ENCODE measurements around the gene ALKBH3. TPM values are rescaled to one million over a fixed set of nuclear protein-coding genes. Genes with fewer than 3 reads are reported as not detected.
A peak's percentile ranks its signal among the peaks of the same experiment; 100 is the strongest.

Gene ALKBH3
- total RNA-seq, 2 donors from 2014 or later, result 29.3 to 30.0 TPM

DNA sequence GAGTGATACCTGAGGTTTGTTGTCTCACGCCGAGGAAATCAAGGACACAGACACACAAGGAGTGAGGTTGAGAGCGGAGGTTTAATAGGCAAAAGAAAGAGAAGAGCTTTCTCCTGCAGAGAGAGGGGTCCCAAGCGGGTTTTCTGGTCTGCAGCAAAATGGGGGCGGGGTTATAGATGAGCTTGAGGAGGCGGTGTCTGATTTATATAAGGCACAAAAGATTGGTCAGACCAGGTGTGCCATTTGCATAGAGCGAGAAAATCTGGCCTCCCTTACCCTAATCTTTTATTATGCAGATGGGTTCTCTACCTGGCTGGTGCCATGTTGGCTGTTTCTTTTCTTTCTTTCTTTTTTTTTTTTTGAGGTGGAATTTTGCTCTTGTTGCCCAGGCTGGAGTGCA lies 73.6 kb downstream of the ALKBH3 start:
- DNase-seq (no peak), ATAC-seq (no peak)
- intact Hi-C loops (cut with DNase I), result no loop called here
- no peak overlapping the region for H3K27ac ChIP-seq
- no peaks in the 10 kb centered on the region for H3K9me3 ChIP-seq
- WGBS, 2 donors, result 76 to 83% methylated on average over 7 of the region's 7 CpGs
- H3K36me3 ChIP-seq (replicated peaks in 1 of 2; ENCODE audit: insufficient read depth in 1 of 2, low read depth in 2 of 2), result no peaks in the 10 kb centered on the region
- H3K27me3 ChIP-seq, result no peaks in the 10 kb centered on the region
- no peak overlapping the region for H3K4me3 ChIP-seq
- H3K4me1 ChIP-seq, result no peaks in the 10 kb centered on the region
- no peak for TF ChIP-seq POLR2A (IDR thresholded peaks at IDR 0.05)
- TF ChIP-seq, protein P1, sequence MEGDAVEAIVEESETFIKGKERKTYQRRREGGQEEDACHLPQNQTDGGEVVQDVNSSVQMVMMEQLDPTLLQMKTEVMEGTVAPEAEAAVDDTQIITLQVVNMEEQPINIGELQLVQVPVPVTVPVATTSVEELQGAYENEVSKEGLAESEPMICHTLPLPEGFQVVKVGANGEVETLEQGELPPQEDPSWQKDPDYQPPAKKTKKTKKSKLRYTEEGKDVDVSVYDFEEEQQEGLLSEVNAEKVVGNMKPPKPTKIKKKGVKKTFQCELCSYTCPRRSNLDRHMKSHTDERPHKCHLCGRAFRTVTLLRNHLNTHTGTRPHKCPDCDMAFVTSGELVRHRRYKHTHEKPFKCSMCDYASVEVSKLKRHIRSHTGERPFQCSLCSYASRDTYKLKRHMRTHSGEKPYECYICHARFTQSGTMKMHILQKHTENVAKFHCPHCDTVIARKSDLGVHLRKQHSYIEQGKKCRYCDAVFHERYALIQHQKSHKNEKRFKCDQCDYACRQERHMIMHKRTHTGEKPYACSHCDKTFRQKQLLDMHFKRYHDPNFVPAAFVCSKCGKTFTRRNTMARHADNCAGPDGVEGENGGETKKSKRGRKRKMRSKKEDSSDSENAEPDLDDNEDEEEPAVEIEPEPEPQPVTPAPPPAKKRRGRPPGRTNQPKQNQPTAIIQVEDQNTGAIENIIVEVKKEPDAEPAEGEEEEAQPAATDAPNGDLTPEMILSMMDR (IDR thresholded peaks at IDR 0.05), result no peak

DNA sequence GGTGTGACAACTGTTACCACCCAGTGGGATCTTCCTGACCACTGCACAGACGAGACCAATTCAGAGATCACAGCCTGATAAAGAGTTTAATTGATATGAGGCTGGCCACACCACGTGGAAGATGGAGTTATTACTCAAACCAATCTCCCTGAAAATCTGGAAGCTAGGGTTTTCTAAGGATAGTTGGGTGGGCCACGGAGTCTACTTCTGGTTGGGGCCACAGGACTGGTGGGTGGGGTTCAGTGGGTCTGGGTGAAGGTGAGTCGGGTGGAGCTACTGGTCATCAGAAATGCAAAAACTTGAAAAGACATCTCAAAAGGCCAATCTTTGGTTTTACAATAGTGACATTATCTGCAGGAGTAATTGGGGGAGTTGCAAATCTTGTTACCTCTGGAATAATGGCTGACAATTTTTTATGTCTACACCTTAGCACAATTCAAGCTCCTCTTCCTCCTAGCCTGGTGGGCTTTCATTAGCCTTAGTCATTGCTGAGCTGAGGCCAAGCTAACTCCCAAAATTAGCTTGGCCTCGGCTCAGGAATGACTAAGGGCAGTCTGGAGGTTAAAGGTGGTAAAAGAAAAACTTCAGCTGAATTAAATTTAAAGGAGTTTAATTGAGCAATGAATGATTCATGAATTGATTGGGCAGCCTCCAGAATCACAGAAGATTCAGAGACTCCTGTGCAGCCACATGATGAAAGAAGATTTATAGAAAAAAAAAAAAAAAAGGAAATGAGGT lies 74.9 kb downstream of the ALKBH3 start:
- DNase-seq (no peak), ATAC-seq (no peak)
- no peaks in the 10 kb centered on the region for H3K27me3 ChIP-seq
- no peak overlapping the region for H3K4me3 ChIP-seq
- intact Hi-C loops (cut with DNase I), result no loop called here
- H3K4me1 ChIP-seq, result no peaks in the 10 kb centered on the region
- 62 to 81% methylated on average over 5 of the region's 5 CpGs for WGBS, 2 donors
- no peaks in the 10 kb centered on the region for H3K36me3 ChIP-seq (replicated peaks in 1 of 2; ENCODE audit: insufficient read depth in 1 of 2, low read depth in 2 of 2)
- no peaks in the 10 kb centered on the region for H3K9me3 ChIP-seq
- no peak overlapping the region for H3K27ac ChIP-seq
- TF ChIP-seq, protein P1 (IDR thresholded peaks at IDR 0.05), result no peak
- TF ChIP-seq POLR2A (IDR thresholded peaks at IDR 0.05), result no peak

DNA sequence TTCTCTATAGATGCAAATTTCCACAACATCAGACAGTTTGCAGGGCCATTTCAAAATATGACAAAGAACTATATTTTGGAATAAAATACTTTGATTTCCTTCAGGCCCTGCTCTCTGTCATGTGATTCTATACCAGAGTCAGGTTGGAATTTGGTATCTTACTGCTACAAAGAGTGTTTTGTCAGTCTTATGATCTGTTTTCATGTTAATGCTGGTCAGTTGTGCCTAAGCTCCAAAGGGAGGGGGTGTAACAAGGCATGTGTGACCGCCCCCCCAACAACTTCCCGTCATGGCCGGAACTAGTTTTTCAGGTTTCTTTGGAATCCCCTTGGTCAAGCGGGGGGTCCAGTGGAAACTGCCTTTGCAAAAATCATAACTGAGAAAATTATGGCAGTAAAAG lies 76.9 kb downstream of the ALKBH3 start:
- 70 to 85% methylated on average over 4 of the region's 4 CpGs for WGBS, 2 donors
- H3K4me1 ChIP-seq, result no peaks in the 10 kb centered on the region
- H3K36me3 ChIP-seq (replicated peaks in 1 of 2; ENCODE audit: insufficient read depth in 1 of 2, low read depth in 2 of 2), result no peaks in the 10 kb centered on the region
- no peak for TF ChIP-seq POLR2A (IDR thresholded peaks at IDR 0.05)
- TF ChIP-seq, protein P1 (IDR thresholded peaks at IDR 0.05), result no peak
- no peak overlapping the region for H3K27ac ChIP-seq
- H3K27me3 ChIP-seq, result no peaks in the 10 kb centered on the region
- DNase-seq, result no peak
- no peaks in the 10 kb centered on the region for H3K9me3 ChIP-seq
- no peak for ATAC-seq
- no peak overlapping the region for H3K4me3 ChIP-seq
- intact Hi-C loops (cut with DNase I), result no loop called here

DNA sequence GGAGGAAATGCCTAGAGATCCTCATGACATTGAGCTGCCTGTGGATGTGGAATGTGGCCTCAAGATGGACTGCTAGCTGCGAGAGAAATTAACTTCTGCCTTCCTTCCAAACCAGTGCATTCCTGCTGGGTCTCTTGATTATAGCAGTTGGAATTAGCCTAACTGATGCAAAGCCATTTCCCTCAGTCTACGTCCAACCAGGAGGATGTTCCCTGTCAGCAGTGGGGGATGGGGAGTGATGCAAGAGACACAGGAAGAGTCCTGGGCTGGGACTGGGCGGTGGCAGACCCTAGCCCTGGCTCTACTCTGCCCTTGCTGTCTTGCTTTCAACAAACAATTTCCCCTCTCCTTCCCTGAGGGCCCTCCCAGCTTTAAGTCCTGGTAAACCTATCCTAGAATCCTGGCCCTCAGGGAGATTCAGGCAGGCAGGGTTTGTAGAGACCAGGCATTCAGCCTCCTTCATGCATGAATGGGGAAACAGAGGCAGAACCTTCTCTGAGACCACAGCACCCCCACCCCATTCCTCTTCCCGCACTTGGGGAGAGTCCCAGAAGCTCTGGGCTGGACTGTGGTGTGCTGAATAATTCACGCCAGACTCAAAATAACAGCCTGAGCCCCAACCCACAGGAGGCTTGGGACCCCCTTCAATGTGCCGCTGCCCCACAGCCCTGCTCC lies 78.8 kb downstream of the ALKBH3 start:
- H3K4me1 ChIP-seq, result no peaks in the 10 kb centered on the region
- no peaks in the 10 kb centered on the region for H3K27me3 ChIP-seq
- H3K36me3 ChIP-seq (replicated peaks in 1 of 2; ENCODE audit: insufficient read depth in 1 of 2, low read depth in 2 of 2), result no peaks in the 10 kb centered on the region
- DNase-seq, result no peak
- peak; percentile 33 for ATAC-seq
- 82 to 95% methylated on average over 5 to 6 of the region's 6 CpGs for WGBS, 2 donors
- intact Hi-C loops (cut with DNase I), result no loop called here
- no peak overlapping the region for H3K4me3 ChIP-seq
- H3K27ac ChIP-seq, result no peak overlapping the region
- TF ChIP-seq, protein P1 (IDR thresholded peaks at IDR 0.05), result no peak
- TF ChIP-seq POLR2A (IDR thresholded peaks at IDR 0.05), result no peak
- no peaks in the 10 kb centered on the region for H3K9me3 ChIP-seq
